ENCODE data around the gene PLAGL2.
"Not testable (repeated sequence)": the region's sequence is repeated elsewhere in the genome, so short reads cannot be mapped to it uniquely, and the experiment has no call there.

The PLAGL2 gene

DNA sequence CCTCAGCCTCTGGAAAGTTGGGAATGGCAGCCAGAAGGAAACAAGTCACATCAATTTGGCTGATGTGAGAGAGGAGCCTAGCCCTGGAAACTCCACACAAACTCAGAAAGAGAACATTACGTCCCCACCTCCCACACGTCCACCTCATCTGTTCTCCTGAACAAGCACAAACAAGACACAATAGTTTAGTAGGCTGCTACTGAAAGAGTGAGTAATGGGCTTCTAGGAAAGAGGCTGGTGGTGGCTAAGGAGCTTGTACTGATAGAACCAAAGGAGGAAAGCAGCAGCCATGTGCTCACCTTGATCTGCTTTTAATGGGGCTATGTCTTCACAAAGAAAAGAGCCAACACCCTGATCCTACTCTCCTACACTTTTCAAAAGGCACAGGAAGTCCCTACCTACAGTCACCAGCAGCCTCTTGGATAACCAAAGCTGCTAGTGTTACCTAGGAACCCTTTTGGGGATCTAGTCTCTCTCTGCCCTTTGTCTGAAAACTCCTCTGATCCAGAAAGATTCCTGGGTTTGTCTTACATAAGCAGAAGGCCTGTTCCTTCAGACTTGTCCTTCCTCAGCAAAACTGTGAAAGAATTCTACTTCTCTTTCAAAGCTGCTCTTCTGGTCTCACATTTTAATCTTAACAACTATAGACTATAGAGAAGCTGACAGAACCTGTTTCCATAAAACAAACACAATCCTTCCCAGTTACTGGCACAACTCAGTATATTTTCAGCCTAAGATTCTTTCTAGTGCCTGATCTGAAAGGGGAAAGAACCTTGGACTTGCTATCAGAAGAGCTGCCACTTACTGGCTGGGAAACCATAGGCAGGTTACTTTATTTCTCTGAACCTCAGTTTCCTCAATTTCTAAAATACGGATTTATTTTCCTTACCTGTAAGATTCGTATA is 3.1 kb downstream of the PLAGL2 start:
- no peak for DNase-seq (ENCODE audit: low read depth)

DNA sequence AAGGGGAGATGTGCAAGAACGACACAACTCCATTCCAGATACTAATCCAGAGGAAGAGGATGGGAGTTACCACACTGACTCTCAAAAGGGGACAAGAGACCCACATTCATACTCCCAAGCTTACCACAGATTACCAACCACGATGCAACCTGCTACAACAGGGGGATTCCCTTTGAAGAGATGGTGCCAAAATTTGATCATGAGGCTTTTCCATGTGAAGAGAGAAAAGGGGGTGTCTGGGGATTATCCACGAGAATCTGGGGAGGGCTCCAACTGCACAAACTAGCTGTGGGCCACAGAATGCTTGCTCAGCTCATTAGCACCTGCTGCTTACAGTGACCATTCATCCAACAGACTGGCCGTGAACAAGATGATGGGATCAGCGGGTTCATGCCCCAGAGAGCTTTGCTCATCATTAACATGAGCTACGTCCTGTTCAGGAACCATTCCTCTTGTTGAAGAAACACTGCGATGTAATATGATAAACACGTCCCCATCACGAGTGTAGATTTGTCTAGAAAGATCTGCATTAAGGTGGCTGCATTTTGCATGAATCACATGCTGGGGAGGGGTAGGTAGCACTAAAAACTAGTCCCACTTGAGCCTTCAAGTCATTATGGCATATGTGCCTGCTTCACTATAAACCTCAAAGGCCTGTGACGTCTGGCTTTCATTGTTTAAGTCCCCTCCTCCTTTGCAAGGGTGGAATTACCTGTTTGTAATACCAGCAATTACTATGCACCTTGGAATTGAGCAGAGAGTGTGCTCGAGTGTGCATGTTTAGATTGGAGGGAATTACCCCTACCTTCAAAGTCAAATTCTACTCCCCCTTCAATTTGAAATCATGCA is 4.0 kb downstream of the PLAGL2 start:
- no peak for DNase-seq (ENCODE audit: low read depth)

DNA sequence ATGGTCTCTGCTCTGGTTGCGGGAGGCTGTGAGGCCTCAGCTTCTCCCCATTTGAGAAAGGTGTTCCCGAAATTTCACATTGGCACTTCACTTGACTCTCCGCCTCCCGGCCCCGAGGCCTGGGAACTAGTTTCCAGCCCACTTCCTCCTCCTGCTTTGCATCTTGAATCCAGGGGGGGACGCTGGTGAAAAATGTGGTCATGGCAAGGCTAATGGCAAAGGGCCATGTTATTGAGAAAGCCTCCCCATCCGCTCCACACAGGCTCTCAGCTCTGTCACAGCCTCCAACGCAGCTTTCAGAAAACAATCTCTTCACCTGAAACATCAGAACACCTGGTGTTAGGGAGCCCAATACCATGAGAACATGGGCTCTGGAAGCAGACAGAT is 5.6 kb downstream of the PLAGL2 start:
- DNase-seq (ENCODE audit: low read depth), result no peak

GRCh38 chr20:32201296-32201976 is 6.1 kb downstream of the PLAGL2 start:
- DNase-seq (ENCODE audit: low read depth), result peak; percentile 63

- no peak for DNase-seq (ENCODE audit: low read depth)
These were observed 8.5 kb downstream of the PLAGL2 start for GRCh38 chr20:32199006-32199405.

DNA sequence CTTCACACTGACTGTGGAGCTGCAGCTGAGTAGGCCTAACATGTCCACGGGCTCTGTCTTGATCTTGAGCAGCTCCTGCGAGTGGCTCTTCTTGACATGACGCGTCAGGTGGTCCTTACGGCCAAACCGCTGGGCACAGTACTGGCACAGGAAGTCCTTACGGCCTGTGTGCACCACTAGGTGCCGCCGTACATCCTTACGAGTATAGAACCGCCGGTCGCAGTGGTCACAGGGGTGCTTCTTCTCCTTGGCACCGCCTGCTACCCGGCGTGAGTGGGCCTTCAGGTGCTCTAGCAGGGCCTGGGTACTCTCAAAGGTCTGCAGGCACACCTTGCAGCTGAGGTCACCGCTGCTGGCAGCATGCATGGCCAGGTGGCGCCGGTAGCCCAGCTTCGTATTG is 10.4 kb downstream of the PLAGL2 start:
- DNase-seq (ENCODE audit: low read depth), result not testable (repeated sequence)

DNA sequence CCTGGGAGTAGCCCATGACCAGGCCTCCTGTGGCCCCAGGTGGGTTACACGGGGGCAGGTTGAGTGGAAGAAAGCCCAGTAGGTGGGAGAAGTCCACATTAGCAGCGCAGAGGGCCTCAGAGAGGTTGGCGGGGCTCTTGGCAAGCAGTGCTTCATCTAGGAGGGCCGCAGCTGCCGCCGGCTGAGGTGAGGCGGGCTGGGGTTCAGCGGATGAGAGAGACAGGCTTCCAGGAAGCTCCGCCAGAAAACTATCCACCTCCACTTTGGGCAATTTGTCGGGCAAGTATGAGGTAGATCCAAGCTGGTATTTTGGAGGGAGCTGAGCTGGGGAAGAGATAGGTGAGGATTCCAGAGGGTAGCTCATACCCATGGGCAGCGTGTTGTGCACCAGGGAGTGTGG is 10.9 kb downstream of the PLAGL2 start:
- DNase-seq (ENCODE audit: low read depth), result not testable (repeated sequence)

GRCh38 chr20:32195581-32195980 is 12.0 kb downstream of the PLAGL2 start:
- DNase-seq (ENCODE audit: low read depth), result no peak

DNA sequence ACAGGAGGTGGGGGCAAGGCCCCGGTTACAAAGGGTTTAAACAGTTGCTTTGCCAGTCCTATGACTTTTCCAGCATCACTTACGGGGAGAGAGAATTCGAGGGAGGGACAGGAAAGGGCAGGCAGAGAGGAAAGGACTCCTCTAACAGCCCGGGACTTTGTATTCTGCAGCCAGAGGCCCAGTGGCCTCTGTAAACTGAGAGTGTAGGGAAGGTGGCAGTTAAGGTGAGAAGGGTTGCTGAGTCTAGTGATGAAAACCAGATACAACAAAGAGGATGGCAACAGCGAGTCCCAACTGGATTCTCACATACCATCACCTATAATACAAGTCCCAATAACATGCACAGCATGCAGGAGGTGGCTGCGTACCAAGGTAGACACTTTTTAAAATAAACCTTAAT is 13.5 kb downstream of the PLAGL2 start:
- no peak for DNase-seq (ENCODE audit: low read depth)

DNA sequence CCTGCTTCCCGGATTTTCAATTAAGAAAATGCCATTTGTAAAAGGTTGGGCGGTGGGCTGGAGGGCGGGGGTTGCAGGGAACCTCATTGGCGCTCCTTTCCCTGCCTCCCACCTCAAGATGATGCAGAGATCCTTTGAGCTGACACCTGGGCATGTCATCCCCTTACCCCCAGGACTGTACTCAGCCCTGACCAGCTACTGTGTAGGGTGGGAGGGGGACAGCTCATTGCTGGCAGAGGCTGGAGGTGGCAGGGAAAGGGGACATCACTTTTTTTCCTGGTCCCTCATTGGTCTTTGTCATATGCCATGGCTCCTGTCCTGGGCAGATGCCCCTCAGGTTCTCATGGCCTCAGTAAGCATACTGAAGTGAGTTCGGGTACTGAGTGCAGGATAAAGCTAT is 14.2 kb downstream of the PLAGL2 start:
- DNase-seq (ENCODE audit: low read depth), result not testable (repeated sequence)

DNA sequence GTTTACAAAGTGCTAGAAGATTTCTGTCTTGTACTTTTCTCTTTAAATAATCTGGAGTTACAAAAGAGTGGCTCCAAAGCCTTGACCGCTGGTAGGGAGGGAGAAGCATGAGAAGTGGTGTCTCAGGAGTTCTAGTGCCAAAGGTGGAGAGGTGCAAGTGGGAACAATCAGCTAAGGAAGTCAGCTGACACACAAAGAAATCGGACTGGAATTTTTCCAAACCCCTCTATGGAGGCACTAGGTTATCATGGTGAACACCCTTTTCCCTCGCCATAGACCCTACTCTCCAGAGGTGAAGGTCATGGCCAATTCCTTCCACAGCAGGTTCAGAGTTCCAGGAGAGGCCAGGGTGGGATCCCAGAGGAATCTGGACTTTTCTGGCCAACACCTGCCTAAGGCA is 14.8 kb downstream of the PLAGL2 start:
- DNase-seq (ENCODE audit: low read depth), result no peak

DNA sequence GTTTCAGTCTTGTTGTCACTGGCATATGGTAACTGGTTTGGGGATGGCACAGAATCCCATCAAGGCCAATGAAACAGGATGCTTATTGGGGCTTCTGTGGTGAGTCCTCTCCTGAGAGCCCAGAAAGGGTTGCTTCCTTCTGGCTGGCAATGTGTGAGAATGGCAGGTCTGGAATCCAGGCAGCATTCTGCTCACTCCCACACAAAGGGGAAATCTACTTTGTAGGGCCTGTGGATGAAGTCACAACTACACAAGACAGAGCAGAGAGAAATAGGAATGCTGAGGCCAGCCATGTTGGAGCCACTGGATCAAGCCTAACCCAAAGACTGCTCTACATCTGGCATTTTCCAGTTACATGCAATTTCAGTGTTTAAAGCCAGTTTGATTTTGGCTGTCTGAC is 15.7 kb downstream of the PLAGL2 start:
- no peak for DNase-seq (ENCODE audit: low read depth)

- no peak for DNase-seq (ENCODE audit: low read depth)
These were observed 16.1 kb downstream of the PLAGL2 start for GRCh38 chr20:32191422-32191821.

DNA sequence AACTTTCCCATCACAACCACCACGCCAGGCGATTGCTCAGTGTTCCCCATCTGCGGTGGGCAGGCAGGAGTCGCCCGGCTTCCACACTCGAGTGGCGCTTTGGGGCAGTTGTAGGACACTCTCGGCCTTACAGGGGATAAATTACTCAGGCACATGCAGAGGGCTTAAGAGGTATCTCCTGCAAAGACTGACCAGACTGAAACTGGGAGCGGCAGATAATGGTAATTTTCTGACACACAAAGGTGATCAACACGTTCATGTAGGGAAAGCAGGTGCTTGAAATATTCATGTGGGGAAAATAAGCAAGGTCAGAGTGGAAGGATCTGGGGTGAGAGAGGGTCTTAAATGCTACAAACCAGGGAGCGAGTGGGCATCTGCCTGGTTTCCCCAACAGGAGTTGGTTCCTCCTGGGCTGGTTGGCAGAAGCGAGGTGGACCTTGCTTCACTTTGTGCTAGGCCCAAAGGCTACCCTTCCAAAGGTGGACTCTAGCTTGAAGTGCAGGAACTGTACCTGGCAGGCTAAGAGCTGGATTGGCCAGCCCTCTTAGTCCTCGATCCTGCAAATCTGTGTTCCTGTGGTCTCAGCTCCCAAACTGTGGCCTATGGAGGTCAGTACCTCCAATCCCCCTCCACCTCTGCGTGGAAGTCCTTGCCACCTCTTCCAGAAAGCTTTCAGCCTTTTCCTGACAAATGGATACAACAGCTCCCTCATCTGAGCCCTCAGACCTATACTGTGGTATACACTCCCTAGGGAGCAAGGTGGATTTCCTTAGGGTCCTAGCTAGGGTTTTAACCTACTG is 16.7 kb downstream of the PLAGL2 start:
- no peak for DNase-seq (ENCODE audit: low read depth)

DNA sequence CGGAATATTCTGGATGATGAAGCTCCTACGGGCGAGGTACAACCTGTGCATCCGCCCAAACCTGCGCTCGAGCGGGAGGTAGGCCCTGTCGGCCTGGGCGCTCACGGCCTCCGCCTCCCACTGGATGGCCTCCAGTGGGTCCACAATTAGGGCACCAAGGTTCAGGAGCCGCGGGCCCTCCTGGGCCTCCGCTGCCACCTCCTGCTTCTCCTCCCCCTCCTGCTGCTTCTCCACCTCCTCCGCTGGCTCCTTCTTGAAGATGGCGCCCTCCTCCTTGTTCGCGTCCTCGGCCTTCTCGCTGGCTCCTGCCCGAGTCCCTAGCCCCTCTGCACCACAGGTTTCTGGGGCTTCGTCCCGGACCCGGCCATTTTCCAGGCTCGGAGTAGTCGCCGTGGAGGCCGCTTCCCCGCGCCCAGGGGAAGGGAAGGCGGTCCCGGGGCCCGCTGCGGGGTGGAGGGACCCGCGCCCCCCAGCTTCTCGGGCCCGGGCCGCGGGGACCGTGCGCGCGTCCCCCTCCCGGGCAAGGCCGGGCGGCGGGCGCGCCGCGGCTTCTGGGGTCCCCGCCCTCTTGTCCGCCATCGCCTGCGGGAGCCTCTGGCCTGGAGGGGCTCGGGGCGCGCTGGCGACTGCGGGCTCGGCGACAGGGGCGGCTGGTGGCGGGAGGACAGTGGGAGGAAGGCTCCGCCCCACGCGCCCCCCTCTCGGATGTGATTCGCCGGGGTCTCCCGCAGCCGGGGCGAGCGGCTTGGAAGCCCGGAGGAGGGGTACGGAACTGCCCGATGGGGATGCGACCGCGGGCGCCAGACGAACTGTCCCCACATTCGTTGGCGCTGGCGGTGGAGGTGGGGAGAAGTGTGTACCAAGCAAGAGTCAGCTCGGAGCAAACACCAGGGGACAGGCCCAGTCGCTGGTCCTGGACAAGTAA is 17.6 kb downstream of the PLAGL2 start:
- DNase-seq (ENCODE audit: low read depth), result peak; percentile 50

DNA sequence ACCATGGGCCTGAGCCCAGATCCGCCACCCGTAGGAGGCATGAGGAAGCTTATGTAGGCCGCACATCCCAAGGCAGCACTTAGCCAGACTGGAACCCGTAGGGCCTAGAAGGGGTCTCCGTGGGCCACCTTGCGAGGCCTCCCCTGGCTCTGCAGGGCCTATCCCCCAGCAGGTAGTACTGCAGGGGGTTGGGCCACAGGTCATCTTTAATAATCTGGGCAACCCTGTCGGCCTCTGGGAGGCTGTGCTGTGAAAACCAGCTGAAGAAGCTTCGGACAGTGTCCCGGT is 18.5 kb downstream of the PLAGL2 start:
- DNase-seq (ENCODE audit: low read depth), result no peak

DNA sequence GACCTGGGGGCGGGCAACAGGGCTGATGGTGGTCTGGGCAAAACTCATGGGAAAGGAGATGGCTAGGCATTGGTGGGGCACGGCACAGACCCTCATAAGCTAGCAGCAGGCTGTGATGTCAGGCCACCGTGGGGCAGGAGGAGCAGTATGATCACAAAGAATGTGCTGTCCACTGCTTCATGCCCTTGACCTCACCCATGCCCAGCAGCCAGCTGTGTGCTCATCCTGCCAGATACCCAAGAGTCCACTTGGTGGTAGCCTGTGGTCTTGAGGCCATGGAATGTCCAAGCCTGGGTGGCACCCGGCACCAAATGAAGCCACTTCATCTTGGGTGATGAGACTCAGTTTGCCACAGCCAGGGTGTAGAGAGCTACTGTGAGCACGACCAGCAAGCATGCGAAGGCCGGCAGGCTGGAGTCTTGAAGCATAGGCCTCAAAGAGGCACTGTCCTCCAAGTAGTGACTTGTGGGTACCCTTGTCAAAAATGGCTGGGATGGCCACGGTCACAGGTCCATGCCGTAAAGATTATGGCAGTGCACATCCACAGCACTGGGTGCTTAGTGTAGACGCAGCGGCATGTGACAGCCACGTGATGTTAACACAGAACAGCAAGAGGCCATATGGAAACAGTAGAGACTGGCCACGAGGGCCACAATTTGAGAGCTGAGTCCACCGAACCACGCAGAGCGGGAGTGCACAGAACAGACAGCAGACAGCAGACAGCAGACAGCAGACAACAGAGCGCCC is 19.0 kb downstream of the PLAGL2 start:
- DNase-seq (ENCODE audit: low read depth), result no peak

DNA sequence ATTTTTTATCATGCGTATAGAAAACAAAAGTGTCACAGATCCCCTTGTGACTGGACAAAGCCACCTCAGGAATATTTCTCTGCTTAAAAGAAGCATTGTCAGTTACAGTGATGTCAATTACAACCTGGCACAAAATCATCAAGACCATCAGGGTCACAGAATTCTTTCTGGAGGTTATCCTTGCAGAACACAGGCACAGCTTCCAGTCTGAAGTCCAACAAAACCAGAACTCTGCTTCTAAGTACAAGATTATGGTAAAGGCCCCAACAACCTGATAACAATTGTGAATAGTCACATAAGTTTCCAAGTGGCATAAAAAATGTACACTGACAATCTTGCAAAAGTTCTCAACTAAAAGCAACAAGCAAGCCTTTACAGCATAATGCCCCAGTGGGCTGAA is 21.0 kb downstream of the PLAGL2 start:
- DNase-seq (ENCODE audit: low read depth), result no peak

DNA sequence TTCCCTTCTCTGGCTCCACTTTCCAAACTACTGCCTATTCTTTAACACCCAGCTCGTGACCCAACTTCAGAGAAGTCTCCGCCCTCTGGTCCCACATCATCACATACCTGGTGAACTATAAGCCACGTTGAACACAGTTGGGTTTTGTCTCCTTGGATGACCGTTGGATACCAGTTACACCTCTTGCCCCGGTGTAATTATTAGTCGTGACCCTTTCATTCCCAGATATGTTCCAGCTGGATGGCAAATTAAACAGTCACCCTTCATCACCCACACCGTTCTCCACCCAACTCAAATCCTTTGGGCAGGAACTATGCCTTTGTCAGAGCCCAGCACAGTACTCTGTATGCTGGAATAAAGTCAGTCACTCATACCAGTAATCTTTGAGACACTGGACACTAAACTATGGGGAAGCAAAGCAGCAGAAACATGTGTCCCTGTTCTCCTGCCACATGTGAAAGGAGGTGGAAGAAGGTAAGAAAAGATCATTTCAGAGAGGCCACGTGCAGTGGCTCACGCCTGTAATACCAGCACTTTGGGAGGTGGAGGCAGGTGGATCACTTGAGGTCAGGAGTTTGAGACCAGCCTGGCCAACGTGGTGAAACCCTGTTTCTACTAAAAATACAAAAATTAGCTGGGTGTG is 22.5 kb downstream of the PLAGL2 start:
- DNase-seq (ENCODE audit: low read depth), result no peak

Data from ELR (cell line).